ENCODE measurements around the gene SLC30A1. TPM values are rescaled to one million over a fixed set of nuclear protein-coding genes. Genes with fewer than 3 reads are reported as not detected.

The SLC30A1 gene
- total RNA-seq, 1 donor, result 41.9 TPM

DNA sequence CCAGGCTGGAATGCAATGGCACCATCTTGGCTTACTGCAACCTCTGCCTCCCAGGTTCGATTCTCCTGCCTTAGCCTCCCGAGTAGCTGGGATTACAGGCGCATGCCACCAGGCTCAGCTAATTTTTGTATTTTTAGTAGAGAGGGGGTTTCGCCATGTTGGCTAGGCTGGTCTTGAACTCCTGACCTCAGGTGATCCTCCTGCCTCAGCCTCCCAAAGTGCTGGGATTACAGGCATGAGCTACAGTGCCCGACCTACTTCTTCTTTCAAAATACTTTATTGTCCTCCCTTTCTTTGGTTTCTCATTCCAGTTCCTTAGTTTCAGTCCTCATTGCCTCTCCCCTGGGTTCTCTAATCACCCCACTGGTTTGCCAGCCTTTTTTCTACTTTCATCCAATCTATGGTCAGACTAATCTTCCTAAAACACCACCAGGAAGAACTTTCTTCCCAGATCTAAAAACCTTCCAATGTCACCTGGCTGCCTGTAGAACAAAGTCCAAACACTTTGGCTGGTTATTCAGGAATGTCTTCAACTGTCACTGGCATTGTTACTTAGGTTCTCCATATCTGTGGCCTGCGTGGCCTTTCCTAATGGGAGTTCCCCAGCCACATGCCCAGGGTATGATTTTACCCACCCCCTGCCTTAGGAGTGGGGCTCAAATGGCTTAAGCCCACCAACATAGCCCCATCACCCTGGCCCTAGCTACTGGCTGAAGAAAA is 29.0 kb upstream of the SLC30A1 start:
- DNase-seq (ENCODE audit: low read depth), result no peak
- TF ChIP-seq, protein P1, sequence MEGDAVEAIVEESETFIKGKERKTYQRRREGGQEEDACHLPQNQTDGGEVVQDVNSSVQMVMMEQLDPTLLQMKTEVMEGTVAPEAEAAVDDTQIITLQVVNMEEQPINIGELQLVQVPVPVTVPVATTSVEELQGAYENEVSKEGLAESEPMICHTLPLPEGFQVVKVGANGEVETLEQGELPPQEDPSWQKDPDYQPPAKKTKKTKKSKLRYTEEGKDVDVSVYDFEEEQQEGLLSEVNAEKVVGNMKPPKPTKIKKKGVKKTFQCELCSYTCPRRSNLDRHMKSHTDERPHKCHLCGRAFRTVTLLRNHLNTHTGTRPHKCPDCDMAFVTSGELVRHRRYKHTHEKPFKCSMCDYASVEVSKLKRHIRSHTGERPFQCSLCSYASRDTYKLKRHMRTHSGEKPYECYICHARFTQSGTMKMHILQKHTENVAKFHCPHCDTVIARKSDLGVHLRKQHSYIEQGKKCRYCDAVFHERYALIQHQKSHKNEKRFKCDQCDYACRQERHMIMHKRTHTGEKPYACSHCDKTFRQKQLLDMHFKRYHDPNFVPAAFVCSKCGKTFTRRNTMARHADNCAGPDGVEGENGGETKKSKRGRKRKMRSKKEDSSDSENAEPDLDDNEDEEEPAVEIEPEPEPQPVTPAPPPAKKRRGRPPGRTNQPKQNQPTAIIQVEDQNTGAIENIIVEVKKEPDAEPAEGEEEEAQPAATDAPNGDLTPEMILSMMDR (IDR thresholded peaks at IDR 0.05; ENCODE audit: insufficient read depth, low read depth, low read length), result no peak
- no peak overlapping the region for H3K4me3 ChIP-seq (ENCODE audit: low read depth, low read length)

DNA sequence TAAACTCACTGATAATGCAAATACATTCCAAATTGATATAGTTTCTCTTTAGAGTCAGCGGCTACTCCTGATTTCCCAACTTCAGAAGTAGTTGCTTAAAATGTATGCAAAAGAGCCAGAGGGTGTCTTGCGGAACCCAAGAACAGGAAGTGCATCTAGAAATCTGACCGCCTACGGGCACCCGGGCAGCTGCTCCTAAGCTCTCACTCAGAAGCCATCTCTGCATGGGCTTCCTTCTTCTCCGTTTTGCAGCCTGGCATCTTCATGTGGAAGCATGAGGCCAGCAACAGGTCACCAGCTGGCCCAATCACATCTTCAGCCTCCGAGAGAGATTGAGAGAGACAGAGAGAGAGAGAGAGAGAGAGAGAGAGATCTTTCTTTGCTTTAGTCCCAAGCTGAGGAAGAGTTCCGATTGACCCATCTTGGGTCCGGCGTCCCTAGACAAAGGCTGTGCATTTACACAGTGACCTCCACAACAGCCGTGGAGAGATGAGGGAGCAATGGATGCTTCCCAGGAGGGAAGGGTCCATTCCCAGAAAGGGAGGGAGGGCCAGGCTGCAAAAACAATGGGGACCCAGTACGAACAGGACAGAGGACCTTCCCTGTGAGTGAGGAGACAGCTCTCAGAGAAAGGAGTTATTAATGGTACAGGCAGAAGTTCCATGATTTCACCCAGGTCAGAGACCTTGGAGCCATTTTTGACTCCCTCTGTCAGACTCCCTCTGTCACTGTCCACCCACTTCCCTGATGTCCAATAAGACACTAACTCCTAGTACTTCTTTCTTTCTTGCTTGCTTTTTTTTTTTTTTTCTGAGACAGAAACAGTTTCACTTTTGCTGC is 28.2 kb upstream of the SLC30A1 start:
- TF ChIP-seq, protein P1 (IDR thresholded peaks at IDR 0.05; ENCODE audit: insufficient read depth, low read depth, low read length), result no peak
- peak; percentile 95 for DNase-seq (ENCODE audit: low read depth)
- H3K4me3 ChIP-seq (ENCODE audit: low read depth, low read length), result peak overlapping the region; percentile 51

DNA sequence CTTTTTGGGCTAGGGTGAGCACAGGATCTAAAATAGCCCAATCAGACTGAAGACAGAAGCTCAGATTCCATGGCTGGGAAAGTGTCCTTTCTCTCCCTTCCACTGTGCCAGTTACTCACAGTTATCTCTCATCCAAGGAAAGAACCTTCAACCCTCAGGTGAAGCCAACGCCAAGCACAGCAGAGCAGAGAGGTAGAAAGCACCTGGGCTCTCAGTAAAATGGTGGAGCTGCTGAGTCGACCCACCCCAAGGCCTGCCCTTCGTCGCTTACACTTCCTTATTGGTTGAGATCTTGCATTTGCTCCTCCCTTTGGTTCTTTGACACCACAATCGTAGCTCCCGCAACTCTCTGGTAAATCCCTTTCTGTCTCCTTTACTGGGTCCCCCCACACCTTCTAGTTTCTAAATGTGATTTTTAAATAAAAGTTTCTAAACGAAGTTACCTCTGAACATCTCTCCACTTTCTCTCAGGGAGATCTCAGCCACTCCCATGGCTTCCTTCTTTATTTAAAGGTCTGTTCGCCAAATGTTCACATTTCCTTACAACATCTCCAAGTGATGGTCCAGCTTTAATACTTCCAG is 27.5 kb upstream of the SLC30A1 start:
- H3K4me3 ChIP-seq (ENCODE audit: low read depth, low read length), result peak overlapping the region; percentile 51
- TF ChIP-seq, protein P1 (IDR thresholded peaks at IDR 0.05; ENCODE audit: insufficient read depth, low read depth, low read length), result no peak
- DNase-seq (ENCODE audit: low read depth), result no peak

DNA sequence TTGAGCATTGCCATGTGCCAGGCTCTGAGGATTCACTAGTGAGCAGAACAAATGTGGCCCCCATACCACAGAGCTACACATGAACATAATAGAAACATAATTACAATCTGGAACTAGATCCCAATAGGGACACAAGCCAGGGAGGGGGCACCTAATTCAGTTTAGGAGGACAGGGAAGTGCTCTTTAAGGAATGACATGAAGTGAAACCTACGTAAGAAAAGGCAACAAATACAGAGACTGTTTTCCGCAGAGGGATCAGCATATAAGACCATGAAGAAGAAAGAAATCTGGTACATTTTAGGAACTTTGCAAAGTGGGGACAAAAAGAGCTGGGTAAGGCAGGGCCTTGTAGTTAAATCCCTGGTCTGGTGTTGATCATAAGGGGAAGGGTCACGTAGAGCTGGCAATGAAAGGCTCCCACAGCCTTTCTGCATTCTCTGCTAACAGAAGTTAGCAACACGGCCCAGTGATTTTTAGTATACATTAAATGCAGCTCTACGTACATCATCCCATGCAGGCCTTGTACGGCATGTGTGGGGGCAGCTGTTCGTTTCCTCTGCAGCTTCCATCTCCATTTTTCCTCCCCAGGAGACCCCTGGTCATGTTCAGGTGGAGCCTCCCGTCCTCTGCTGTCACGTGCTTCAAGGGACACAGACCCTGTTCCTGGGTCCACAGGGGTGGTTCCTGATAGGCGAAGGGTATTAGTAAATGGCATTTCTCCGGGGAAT is 26.8 kb upstream of the SLC30A1 start:
- DNase-seq (ENCODE audit: low read depth), result no peak
- peak overlapping the region; percentile 51 for H3K4me3 ChIP-seq (ENCODE audit: low read depth, low read length)
- TF ChIP-seq, protein P1 (IDR thresholded peaks at IDR 0.05; ENCODE audit: insufficient read depth, low read depth, low read length), result no peak

DNA sequence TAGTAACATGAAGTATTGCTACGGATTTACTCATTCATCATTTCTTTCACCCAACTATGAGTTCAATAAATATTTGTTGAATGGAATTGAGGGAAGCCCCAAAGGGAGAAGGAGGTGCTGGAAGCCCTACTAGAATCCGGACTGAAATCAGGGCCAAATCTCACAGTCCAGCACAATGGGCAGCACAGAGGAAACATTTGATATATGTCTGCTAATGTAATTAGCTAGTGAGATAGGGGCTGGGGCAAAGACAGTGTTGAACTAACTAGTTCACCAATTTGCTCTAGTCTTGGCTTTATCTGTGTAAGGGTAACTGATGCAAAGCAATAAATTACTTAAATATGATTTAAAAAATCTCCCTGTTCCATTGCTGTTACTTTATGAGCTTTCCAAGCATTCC is 26.1 kb upstream of the SLC30A1 start:
- TF ChIP-seq, protein P1 (IDR thresholded peaks at IDR 0.05; ENCODE audit: insufficient read depth, low read depth, low read length), result no peak
- DNase-seq (ENCODE audit: low read depth), result no peak
- no peak overlapping the region for H3K4me3 ChIP-seq (ENCODE audit: low read depth, low read length)

DNA sequence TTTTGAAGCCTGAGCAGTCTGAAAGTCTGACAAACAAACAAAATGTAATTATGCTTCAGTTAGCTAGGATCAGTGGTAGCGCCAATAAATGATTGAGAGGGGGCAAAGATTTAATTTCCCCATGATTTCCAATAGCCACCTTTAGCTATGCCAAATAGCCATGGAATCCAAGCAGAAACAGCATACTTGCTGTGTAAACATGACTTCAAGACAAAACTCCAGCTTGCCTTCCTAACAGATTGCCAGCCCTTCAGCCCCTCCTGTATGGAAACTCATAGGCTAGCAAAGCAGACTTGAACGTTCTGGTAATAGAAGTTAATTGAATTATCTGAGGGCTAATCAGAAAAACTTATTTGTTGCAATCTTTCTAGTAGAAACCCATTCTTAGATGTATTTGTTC is 25.6 kb upstream of the SLC30A1 start:
- TF ChIP-seq, protein P1 (IDR thresholded peaks at IDR 0.05; ENCODE audit: insufficient read depth, low read depth, low read length), result no peak
- DNase-seq (ENCODE audit: low read depth), result no peak
- H3K4me3 ChIP-seq (ENCODE audit: low read depth, low read length), result no peak overlapping the region

Data from fibroblast of villous mesenchyme (primary cell).